ENCODE results near the gene ARHGAP42. TPM values are rescaled to one million over a fixed set of nuclear protein-coding genes. Genes with fewer than 3 reads are reported as not detected.

ARHGAP42 gene
- total RNA-seq, 1 experiment from 2014 or later: 39.1 TPM

DNA sequence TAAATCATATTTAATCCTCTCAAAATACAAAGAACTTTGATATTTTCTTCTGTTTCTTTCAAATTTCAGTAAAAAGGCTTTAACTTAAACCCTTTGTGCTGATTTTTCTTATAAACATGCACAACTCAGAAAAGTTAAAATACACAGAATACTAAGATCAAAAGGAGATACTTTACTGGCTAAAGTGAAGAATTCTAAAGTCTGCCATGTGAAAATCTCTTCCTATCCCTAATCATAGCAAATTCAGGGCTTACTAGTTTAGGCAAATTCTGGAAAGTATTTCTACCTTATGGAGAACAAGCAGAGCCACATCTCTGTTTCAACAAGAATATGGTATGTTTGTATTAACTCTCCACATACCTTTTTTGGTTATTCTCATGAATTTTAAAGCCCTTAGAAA lies 345.9 kb downstream of the ARHGAP42 start:
- H4K5ac ChIP-seq (ENCODE audit: insufficient read length, low read depth, low read length): no peak overlapping the region
- no peak overlapping the region for H2AFZ ChIP-seq (ENCODE audit: low read length)
- no peak for TF ChIP-seq CTCF (conservative IDR thresholded peaks at IDR 0.05)
- H3K9me3 ChIP-seq (ENCODE audit: control insufficient read depth, low read depth, low read length): no peaks in the 10 kb centered on the region
- H3K36me3 Mint-ChIP-seq (ENCODE audit: insufficient read depth in 1 of 3, low read depth in 3 of 3): no peaks in the 10 kb centered on the region
- peaks cover 0 to 4% of the 10 kb centered on the region in 2 experiments; a peak in 2 of 4 replicates for H3K4me1 Mint-ChIP-seq
- H2BK20ac ChIP-seq (ENCODE audit: low read depth, low read length, poor library complexity, severe bottlenecking): no peak overlapping the region
- H2BK120ac ChIP-seq (ENCODE audit: low read depth, low read length, poor library complexity, severe bottlenecking): no peak overlapping the region
- no peak for DNase-seq
- H3K9me3 Mint-ChIP-seq: no peaks in the 10 kb centered on the region
- no peak overlapping the region for H3K14ac ChIP-seq (ENCODE audit: insufficient read depth, low read length)
- H2BK12ac ChIP-seq (ENCODE audit: insufficient read length, low read depth, low read length): no peak overlapping the region
- no peaks in the 10 kb centered on the region for H3K23me2 ChIP-seq (ENCODE audit: insufficient read length, low read depth, low read length, poor library complexity, severe bottlenecking)
- H3K27ac Mint-ChIP-seq: no peak overlapping the region
- H3K79me2 ChIP-seq (ENCODE audit: insufficient read depth, low read length): no peaks in the 10 kb centered on the region
- no peak overlapping the region for H3T11ph ChIP-seq (ENCODE audit: low read length)
- H2BK5ac ChIP-seq (ENCODE audit: insufficient read length, low read length): no peak overlapping the region
- no peak overlapping the region for H3K18ac ChIP-seq (ENCODE audit: insufficient read length, low read depth, low read length)
- no peak overlapping the region for H3K9ac ChIP-seq (ENCODE audit: extremely low read depth, insufficient read length, low read length)
- no peak overlapping the region for H4K91ac ChIP-seq (ENCODE audit: insufficient read length, low read depth, low read length)
- H4K8ac ChIP-seq (replicated peaks; ENCODE audit: insufficient read length, low read depth, low read length): no peak overlapping the region
- H3K56ac ChIP-seq (ENCODE audit: insufficient read length, low read depth, low read length): no peak overlapping the region
- no peak overlapping the region for H3K23ac ChIP-seq (ENCODE audit: insufficient read length, low read depth, low read length)
- H3K4me3 Mint-ChIP-seq: no peak overlapping the region
- H3K27me3 Mint-ChIP-seq (ENCODE audit: low read depth): no peaks in the 10 kb centered on the region
- no peak overlapping the region for H3K27ac ChIP-seq (ENCODE audit: insufficient read length, low read depth, low read length)
- H2BK15ac ChIP-seq (ENCODE audit: low read depth, low read length): no peak overlapping the region
- no peak overlapping the region for H3K4me2 ChIP-seq (ENCODE audit: insufficient read depth, insufficient read length, low read length)
- no peaks in the 10 kb centered on the region for H3K4me1 ChIP-seq (ENCODE audit: insufficient read depth, low read length)
- no peak overlapping the region for H3K4ac ChIP-seq (ENCODE audit: low read depth, low read length)
- no peaks in the 10 kb centered on the region for H3K27me3 ChIP-seq (ENCODE audit: insufficient read depth, low read length)
- H3K79me1 ChIP-seq (ENCODE audit: insufficient read depth, low read depth, low read length, poor library complexity, severe bottlenecking): no peaks in the 10 kb centered on the region
- H4K20me1 ChIP-seq (ENCODE audit: control insufficient read depth, insufficient read depth, insufficient read length): no peaks in the 10 kb centered on the region
- H2AK5ac ChIP-seq (ENCODE audit: insufficient read length, low read length): no peak overlapping the region

Measured in H9 (cell line).